ENCODE measurements around the gene RASGRF1.

Gene RASGRF1

DNA sequence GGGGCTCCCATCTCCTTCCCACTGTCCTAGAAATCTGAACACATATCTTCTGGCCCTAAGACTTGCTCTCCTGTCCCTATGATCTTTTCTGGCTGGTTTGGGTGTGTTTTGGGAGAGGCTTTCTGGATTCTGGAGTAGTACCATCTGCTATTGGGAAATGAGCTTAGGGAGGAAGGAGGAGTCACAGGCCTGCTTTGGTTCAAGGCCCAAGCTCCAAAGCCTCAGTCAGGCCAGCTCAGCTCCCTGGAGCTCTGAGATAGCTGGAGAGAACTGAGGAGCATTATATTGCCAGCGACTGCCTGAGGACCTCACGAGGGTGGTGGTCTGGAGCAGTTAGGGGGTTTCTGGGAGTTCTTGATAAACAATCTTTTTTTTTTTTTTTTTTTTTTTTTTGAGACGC lies 18.7 kb downstream of the RASGRF1 start:
- H3K4me3 ChIP-seq (ENCODE audit: low read depth, low read length): no peak overlapping the region
- no peak for TF ChIP-seq CTCF (IDR thresholded peaks at IDR 0.05; ENCODE audit: insufficient read depth, low read depth, low read length, missing control alignments)
- no peak for DNase-seq (ENCODE audit: low read depth)

GRCh38 chr15:79068790-79069189 lies 21.8 kb downstream of the RASGRF1 start:
- H3K4me3 ChIP-seq (ENCODE audit: low read depth, low read length): no peak overlapping the region
- DNase-seq (ENCODE audit: low read depth): no peak
- no peak for TF ChIP-seq CTCF (IDR thresholded peaks at IDR 0.05; ENCODE audit: insufficient read depth, low read depth, low read length, missing control alignments)

DNA sequence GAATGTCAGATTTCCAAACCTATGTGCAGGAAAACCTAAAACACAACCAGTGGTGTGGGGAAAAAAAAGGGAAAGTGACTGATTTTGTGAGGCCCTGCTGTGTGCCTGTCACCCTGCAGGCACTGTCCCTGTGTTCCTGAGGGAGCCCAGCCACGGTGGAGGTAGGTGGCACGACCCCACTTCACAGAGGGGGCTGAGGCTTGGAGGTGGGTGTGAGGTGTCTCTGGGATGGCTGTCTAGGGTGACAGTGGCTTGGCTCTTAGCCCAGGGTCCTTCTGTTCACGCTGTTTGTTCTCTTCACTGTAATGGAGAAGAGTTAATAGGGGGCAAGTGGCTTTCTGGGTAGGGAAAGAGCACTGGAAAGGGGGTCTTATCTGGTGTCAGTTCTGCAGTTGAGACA lies 22.6 kb downstream of the RASGRF1 start:
- no peak for TF ChIP-seq CTCF (IDR thresholded peaks at IDR 0.05; ENCODE audit: insufficient read depth, low read depth, low read length, missing control alignments)
- DNase-seq (ENCODE audit: low read depth): no peak
- H3K4me3 ChIP-seq (ENCODE audit: low read depth, low read length): no peak overlapping the region

DNA sequence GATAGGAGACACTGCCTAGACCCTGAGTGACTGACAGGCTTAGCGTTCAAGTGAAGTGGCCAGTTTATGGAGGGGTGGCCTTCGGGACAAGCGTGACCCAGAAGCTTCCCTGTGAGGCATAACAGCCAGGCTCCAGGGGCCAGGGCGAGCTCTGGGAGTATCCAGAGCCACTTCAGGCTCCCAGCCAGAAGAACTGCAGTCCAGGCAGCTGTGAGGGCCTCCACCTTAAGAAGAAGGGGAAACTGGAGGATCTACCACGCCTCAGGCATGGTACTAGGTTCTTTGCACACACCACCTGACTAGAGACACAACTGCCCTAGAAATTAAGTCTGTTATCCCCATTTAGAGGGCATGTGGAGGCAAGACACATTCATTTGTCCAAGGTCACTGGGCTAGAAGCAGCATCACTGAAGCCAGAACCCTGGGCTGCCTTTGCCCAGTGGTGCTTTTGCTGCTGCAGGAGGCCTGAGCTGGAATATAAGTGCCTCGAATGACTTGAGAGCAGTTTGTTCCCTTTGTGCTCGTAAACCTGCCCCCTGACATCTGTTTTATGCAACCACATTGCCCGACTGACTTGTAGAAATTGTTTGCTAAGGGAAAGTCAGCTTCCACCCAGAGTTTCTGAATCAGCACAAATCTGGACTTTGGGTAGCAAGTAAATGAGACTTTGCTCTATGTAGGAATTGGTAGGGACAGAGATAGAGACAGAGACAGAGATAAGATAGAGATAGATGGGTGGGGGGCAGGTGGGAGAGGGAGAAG lies 23.3 kb downstream of the RASGRF1 start:
- no peak overlapping the region for H3K4me3 ChIP-seq (ENCODE audit: low read depth, low read length)
- no peak for DNase-seq (ENCODE audit: low read depth)
- no peak for TF ChIP-seq CTCF (IDR thresholded peaks at IDR 0.05; ENCODE audit: insufficient read depth, low read depth, low read length, missing control alignments)

- no peak overlapping the region for H3K4me3 ChIP-seq (ENCODE audit: low read depth, low read length)
- no peak for DNase-seq (ENCODE audit: low read depth)
- TF ChIP-seq CTCF (IDR thresholded peaks at IDR 0.05; ENCODE audit: insufficient read depth, low read depth, low read length, missing control alignments): no peak
Measured at GRCh38 chr15:79066391-79067071, 24.0 kb downstream of the RASGRF1 start.

GRCh38 chr15:79065706-79066376 lies 24.7 kb downstream of the RASGRF1 start:
- DNase-seq (ENCODE audit: low read depth): no peak
- H3K4me3 ChIP-seq (ENCODE audit: low read depth, low read length): no peak overlapping the region
- TF ChIP-seq CTCF (IDR thresholded peaks at IDR 0.05; ENCODE audit: insufficient read depth, low read depth, low read length, missing control alignments): no peak
